ENCODE results near the gene RASGEF1C.

DNA sequence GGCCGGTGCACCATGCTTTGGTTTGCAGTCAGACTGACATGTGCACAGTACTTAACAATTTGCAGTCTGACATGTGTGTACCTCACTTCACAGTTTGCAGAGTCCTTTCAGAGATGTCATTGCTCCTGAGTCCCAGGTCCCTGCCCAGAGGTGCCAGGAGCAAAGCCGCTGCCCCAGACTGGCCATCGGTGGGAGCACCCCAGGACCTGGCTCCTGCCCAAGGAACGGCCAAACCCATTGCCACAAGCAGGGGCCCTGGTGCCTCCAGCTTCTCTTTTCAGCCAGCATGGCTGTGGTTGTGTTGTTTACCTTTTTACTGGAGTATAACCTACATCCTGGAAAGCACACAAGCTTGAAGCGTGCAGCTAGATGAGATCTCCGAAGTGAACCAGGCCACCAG is 28.6 kb downstream of the RASGEF1C start:
- TF ChIP-seq ZNF140 (tag by site-specific recombination; IDR thresholded peaks at IDR 0.05) (no peak), ZNF404 (tag by site-specific recombination; IDR thresholded peaks at IDR 0.05) (no peak), ZNF530 (tag by site-specific recombination; IDR thresholded peaks at IDR 0.05; ENCODE audit: low read depth) (no peak), ZNF426 (tag by site-specific recombination; IDR thresholded peaks at IDR 0.05) (no peak), ZNF23 (tag by site-specific recombination; IDR thresholded peaks at IDR 0.05; ENCODE audit: borderline replicate concordance) (no peak), ZNF791 (tag by site-specific recombination; IDR thresholded peaks at IDR 0.05) (no peak), TCF7L2 (IDR thresholded peaks at IDR 0.05; ENCODE audit: borderline replicate concordance, low read depth, low read length) (no peak), ZNF239 (tag by site-specific recombination; IDR thresholded peaks at IDR 0.05) (no peak), ZNF600 (tag by site-specific recombination; IDR thresholded peaks at IDR 0.05) (no peak), ZFP41 (tag by site-specific recombination; IDR thresholded peaks at IDR 0.05; ENCODE audit: borderline replicate concordance) (no peak), ZNF747 (tag by site-specific recombination; IDR thresholded peaks at IDR 0.05) (no peak)
- TF ChIP-seq, protein P1, sequence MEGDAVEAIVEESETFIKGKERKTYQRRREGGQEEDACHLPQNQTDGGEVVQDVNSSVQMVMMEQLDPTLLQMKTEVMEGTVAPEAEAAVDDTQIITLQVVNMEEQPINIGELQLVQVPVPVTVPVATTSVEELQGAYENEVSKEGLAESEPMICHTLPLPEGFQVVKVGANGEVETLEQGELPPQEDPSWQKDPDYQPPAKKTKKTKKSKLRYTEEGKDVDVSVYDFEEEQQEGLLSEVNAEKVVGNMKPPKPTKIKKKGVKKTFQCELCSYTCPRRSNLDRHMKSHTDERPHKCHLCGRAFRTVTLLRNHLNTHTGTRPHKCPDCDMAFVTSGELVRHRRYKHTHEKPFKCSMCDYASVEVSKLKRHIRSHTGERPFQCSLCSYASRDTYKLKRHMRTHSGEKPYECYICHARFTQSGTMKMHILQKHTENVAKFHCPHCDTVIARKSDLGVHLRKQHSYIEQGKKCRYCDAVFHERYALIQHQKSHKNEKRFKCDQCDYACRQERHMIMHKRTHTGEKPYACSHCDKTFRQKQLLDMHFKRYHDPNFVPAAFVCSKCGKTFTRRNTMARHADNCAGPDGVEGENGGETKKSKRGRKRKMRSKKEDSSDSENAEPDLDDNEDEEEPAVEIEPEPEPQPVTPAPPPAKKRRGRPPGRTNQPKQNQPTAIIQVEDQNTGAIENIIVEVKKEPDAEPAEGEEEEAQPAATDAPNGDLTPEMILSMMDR (tag by site-specific recombination; IDR thresholded peaks at IDR 0.05) = no peak
- TF ChIP-seq, protein P2, sequence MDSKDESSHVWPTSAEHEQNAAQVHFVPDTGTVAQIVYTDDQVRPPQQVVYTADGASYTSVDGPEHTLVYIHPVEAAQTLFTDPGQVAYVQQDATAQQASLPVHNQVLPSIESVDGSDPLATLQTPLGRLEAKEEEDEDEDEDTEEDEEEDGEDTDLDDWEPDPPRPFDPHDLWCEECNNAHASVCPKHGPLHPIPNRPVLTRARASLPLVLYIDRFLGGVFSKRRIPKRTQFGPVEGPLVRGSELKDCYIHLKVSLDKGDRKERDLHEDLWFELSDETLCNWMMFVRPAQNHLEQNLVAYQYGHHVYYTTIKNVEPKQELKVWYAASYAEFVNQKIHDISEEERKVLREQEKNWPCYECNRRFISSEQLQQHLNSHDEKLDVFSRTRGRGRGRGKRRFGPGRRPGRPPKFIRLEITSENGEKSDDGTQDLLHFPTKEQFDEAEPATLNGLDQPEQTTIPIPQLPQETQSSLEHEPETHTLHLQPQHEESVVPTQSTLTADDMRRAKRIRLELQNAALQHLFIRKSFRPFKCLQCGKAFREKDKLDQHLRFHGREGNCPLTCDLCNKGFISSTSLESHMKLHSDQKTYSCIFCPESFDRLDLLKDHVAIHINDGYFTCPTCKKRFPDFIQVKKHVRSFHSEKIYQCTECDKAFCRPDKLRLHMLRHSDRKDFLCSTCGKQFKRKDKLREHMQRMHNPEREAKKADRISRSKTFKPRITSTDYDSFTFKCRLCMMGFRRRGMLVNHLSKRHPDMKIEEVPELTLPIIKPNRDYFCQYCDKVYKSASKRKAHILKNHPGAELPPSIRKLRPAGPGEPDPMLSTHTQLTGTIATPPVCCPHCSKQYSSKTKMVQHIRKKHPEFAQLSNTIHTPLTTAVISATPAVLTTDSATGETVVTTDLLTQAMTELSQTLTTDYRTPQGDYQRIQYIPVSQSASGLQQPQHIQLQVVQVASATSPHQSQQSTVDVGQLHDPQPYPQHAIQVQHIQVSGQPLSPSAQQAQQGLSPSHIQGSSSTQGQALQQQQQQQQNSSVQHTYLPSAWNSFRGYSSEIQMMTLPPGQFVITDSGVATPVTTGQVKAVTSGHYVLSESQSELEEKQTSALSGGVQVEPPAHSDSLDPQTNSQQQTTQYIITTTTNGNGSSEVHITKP (tag by site-specific recombination; IDR thresholded peaks at IDR 0.05) = no peak
- TF ChIP-seq, protein P3, sequence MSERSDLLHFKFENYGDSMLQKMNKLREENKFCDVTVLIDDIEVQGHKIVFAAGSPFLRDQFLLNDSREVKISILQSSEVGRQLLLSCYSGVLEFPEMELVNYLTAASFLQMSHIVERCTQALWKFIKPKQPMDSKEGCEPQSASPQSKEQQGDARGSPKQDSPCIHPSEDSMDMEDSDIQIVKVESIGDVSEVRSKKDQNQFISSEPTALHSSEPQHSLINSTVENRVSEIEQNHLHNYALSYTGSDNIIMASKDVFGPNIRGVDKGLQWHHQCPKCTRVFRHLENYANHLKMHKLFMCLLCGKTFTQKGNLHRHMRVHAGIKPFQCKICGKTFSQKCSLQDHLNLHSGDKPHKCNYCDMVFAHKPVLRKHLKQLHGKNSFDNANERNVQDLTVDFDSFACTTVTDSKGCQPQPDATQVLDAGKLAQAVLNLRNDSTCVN (tag by site-specific recombination; optimal IDR thresholded peaks at IDR 0.05) = no peak
